ENCODE measurements around the gene LPIN2.

Gene LPIN2

GRCh38 chr18:2981212-2981728 is 31.7 kb downstream of the LPIN2 start:
- DNase-seq: peak; percentile 56 to 89 (median 72)

GRCh38 chr18:2979871-2980790 is 32.8 kb downstream of the LPIN2 start:
- DNase-seq: peak; percentile 73 to 93 (median 82)

GRCh38 chr18:2979129-2979528 is 33.8 kb downstream of the LPIN2 start:
- DNase-seq: no peak

- DNase-seq: peak; percentile 39 to 68 (median 49)
Observed at GRCh38 chr18:2978661-2979106, 34.3 kb downstream of the LPIN2 start.

- no peak for DNase-seq
Observed at GRCh38 chr18:2978208-2978607, 34.7 kb downstream of the LPIN2 start.

- no peak for DNase-seq
Observed at GRCh38 chr18:2976218-2977132, 36.5 kb downstream of the LPIN2 start.

- DNase-seq: no peak
Observed at GRCh38 chr18:2974731-2975130, 38.2 kb downstream of the LPIN2 start.

GRCh38 chr18:2971741-2972552 is 41.0 kb downstream of the LPIN2 start:
- peak; percentile 87 to 95 (median 89) for DNase-seq

- peak; percentile 77 to 91 (median 86) for DNase-seq
Observed at GRCh38 chr18:2970772-2971659, 41.9 kb downstream of the LPIN2 start.

GRCh38 chr18:2970344-2970743 is 42.6 kb downstream of the LPIN2 start:
- DNase-seq: no peak

GRCh38 chr18:2969695-2970094 is 43.2 kb downstream of the LPIN2 start:
- no peak for DNase-seq

- peak; percentile 64 to 86 (median 84) for DNase-seq
Observed at GRCh38 chr18:2968606-2969005, 44.3 kb downstream of the LPIN2 start.

- DNase-seq: no peak
Observed at GRCh38 chr18:2967820-2968219, 45.1 kb downstream of the LPIN2 start.

GRCh38 chr18:2967357-2967756 is 45.6 kb downstream of the LPIN2 start:
- DNase-seq: no peak

GRCh38 chr18:2966560-2966959 is 46.4 kb downstream of the LPIN2 start:
- DNase-seq: no peak

GRCh38 chr18:2965797-2966196 is 47.1 kb downstream of the LPIN2 start:
- DNase-seq: no peak

GRCh38 chr18:2964361-2965010 is 48.5 kb downstream of the LPIN2 start:
- no peak for DNase-seq
